H1 (cell line): ENCODE data around the gene KCNK4. TPM values are rescaled to one million over a fixed set of nuclear protein-coding genes. Genes with fewer than 3 reads are reported as not detected.

Experiments used
- HDAC2 ChIP-seq, 2 experiments: fragments of 300-600 bp in 1 of 2; sonication (generic) in 1 of 2; IDR thresholded peaks; 2 replicates each; pipeline ENCODE4 v1.6.1; 2011 to 2012; ENCODE audit warnings: low read depth in 2 of 2, low read length in 2 of 2, mild to moderate bottlenecking in 2 of 2, moderate library complexity in 2 of 2, borderline replicate concordance in 1 of 2, inconsistent platforms in 1 of 2
- POLR2A ChIP-seq, 2 experiments: IDR thresholded peaks; 1 replicate in 1 of 2; 2 replicates in 1 of 2; pipeline ENCODE4 v1.6.1; 2011; ENCODE audit warnings: low read depth in 2 of 2, low read length in 2 of 2, mild to moderate bottlenecking in 2 of 2; ENCODE audit errors: control extremely low read depth in 1 of 2
- POLR2AphosphoS5 ChIP-seq: IDR thresholded peaks from 2 replicates; pipeline ENCODE4 v1.6.1; 2011; ENCODE audit warnings: low read depth, low read length
- RFX5 ChIP-seq: IDR thresholded peaks from 2 replicates; pipeline ENCODE4 v1.6.1; 2011; ENCODE audit warnings: low read depth, low read length, improper control_type of control experiment, borderline replicate concordance
- SIN3A ChIP-seq, 2 experiments: IDR thresholded peaks in 1 of 2; conservative IDR thresholded peaks in 1 of 2; 2 replicates each; pipeline ENCODE4 v1.6.1; 2011 to 2012; ENCODE audit warnings: low read length in 2 of 2, improper control_type of control experiment in 1 of 2, low read depth in 1 of 2, mild to moderate bottlenecking in 1 of 2
- SRF ChIP-seq: IDR thresholded peaks from 2 replicates; pipeline ENCODE4 v1.6.1; 2011; ENCODE audit warnings: mild to moderate bottlenecking, low read depth, low read length, moderate library complexity
- TEAD4 ChIP-seq: IDR thresholded peaks from 2 replicates; pipeline ENCODE4 v1.6.1; 2012; ENCODE audit warnings: low read depth, low read length, inconsistent platforms, mixed read lengths
- polyA plus RNA-seq, 7 experiments: library from polyadenylated mRNA; depleted of rRNA in 3 of 7; stranded (reverse) in 5 of 7; unstranded in 2 of 7; fragments of >200 nt in 5 of 7; fragments of 200-250 nt in 2 of 7; gene quantifications; 1 replicate in 5 of 7; 2 replicates in 1 of 7; 4 replicates in 1 of 7; pipeline versions ENCODE4 v1.2.1 to v1.2.3, GENCODE V29; 2011 to 2013; ENCODE audit warnings: missing spikeins in 2 of 7, mixed read lengths in 2 of 7
- total RNA-seq: library from RNA; stranded (reverse); fragmentation: NEBNext Ultra II Directional; extraction: Animal tissue kit (Norgen Biotek cat#: 25700); gene quantifications from 2 replicates; pipeline ENCODE4 v1.2.1, GENCODE V29; 2021
- TF ChIP-seq, protein P1 (sequence below): fragments of 300-600 bp; sonication (generic); IDR thresholded peaks from 2 replicates; pipeline ENCODE4 v1.7.1; 2012; ENCODE audit warnings: low read length, moderate library complexity, mild to moderate bottlenecking, inconsistent platforms; ENCODE audit not compliant: insufficient replicate concordance
- TF ChIP-seq, protein P2 (sequence below): IDR thresholded peaks from 2 replicates; pipeline ENCODE4 v1.6.1; 2012; ENCODE audit warnings: inconsistent platforms
- TF ChIP-seq, protein P3 (sequence below): IDR thresholded peaks from 2 replicates; pipeline ENCODE4 v1.6.1; 2012; ENCODE audit warnings: low read length, inconsistent platforms

The KCNK4 gene
- total and polyA plus RNA-seq, 2 of the 8 experiments (the other 6 are each of a cell fraction or from before 2014, with no cell fraction given) = 0.19 TPM; not detected in 1

DNA sequence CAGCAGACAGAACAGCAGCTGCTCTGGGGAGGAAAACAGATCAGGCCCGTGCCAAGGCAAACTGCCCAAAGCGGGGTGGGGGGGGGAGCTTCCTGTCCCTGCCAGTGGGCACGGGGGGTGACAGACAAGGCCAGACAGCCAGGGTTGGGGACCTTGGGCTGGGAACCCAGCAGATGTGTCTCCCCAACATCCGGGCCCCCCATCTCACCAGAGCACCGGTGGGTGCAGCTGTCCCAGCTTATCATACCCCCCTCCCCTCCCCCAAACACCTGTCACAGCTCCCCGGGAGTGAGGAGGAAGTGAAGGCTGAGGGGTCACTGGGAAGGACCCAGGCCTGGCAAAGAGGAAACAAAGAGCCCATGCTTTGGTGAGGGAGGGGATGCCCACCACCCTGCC lies 45.7 kb upstream of the KCNK4 start (continued):
- TF ChIP-seq, protein P1, sequence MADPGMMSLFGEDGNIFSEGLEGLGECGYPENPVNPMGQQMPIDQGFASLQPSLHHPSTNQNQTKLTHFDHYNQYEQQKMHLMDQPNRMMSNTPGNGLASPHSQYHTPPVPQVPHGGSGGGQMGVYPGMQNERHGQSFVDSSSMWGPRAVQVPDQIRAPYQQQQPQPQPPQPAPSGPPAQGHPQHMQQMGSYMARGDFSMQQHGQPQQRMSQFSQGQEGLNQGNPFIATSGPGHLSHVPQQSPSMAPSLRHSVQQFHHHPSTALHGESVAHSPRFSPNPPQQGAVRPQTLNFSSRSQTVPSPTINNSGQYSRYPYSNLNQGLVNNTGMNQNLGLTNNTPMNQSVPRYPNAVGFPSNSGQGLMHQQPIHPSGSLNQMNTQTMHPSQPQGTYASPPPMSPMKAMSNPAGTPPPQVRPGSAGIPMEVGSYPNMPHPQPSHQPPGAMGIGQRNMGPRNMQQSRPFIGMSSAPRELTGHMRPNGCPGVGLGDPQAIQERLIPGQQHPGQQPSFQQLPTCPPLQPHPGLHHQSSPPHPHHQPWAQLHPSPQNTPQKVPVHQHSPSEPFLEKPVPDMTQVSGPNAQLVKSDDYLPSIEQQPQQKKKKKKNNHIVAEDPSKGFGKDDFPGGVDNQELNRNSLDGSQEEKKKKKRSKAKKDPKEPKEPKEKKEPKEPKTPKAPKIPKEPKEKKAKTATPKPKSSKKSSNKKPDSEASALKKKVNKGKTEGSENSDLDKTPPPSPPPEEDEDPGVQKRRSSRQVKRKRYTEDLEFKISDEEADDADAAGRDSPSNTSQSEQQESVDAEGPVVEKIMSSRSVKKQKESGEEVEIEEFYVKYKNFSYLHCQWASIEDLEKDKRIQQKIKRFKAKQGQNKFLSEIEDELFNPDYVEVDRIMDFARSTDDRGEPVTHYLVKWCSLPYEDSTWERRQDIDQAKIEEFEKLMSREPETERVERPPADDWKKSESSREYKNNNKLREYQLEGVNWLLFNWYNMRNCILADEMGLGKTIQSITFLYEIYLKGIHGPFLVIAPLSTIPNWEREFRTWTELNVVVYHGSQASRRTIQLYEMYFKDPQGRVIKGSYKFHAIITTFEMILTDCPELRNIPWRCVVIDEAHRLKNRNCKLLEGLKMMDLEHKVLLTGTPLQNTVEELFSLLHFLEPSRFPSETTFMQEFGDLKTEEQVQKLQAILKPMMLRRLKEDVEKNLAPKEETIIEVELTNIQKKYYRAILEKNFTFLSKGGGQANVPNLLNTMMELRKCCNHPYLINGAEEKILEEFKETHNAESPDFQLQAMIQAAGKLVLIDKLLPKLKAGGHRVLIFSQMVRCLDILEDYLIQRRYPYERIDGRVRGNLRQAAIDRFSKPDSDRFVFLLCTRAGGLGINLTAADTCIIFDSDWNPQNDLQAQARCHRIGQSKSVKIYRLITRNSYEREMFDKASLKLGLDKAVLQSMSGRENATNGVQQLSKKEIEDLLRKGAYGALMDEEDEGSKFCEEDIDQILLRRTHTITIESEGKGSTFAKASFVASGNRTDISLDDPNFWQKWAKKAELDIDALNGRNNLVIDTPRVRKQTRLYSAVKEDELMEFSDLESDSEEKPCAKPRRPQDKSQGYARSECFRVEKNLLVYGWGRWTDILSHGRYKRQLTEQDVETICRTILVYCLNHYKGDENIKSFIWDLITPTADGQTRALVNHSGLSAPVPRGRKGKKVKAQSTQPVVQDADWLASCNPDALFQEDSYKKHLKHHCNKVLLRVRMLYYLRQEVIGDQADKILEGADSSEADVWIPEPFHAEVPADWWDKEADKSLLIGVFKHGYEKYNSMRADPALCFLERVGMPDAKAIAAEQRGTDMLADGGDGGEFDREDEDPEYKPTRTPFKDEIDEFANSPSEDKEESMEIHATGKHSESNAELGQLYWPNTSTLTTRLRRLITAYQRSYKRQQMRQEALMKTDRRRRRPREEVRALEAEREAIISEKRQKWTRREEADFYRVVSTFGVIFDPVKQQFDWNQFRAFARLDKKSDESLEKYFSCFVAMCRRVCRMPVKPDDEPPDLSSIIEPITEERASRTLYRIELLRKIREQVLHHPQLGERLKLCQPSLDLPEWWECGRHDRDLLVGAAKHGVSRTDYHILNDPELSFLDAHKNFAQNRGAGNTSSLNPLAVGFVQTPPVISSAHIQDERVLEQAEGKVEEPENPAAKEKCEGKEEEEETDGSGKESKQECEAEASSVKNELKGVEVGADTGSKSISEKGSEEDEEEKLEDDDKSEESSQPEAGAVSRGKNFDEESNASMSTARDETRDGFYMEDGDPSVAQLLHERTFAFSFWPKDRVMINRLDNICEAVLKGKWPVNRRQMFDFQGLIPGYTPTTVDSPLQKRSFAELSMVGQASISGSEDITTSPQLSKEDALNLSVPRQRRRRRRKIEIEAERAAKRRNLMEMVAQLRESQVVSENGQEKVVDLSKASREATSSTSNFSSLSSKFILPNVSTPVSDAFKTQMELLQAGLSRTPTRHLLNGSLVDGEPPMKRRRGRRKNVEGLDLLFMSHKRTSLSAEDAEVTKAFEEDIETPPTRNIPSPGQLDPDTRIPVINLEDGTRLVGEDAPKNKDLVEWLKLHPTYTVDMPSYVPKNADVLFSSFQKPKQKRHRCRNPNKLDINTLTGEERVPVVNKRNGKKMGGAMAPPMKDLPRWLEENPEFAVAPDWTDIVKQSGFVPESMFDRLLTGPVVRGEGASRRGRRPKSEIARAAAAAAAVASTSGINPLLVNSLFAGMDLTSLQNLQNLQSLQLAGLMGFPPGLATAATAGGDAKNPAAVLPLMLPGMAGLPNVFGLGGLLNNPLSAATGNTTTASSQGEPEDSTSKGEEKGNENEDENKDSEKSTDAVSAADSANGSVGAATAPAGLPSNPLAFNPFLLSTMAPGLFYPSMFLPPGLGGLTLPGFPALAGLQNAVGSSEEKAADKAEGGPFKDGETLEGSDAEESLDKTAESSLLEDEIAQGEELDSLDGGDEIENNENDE = no peak
- TF ChIP-seq TEAD4 = no peak
- TF ChIP-seq, protein P2, sequence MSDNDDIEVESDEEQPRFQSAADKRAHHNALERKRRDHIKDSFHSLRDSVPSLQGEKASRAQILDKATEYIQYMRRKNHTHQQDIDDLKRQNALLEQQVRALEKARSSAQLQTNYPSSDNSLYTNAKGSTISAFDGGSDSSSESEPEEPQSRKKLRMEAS = no peak
- TF ChIP-seq POLR2A (IDR thresholded peaks at IDR 0.05; ENCODE audit: control extremely low read depth in 1 of 2, low read depth in 2 of 2, low read length in 2 of 2) = no peak
- no peak for TF ChIP-seq SRF
- TF ChIP-seq HDAC2 (IDR thresholded peaks at IDR 0.05; ENCODE audit: borderline replicate concordance in 1 of 2, low read depth in 2 of 2, low read length in 2 of 2) = no peak
- no peak for TF ChIP-seq POLR2AphosphoS5
- TF ChIP-seq RFX5 = no peak
- no peak for TF ChIP-seq SIN3A (conservative IDR thresholded peaks at IDR 0.05 in 1 of 2, IDR thresholded peaks at IDR 0.05 in 1 of 2; ENCODE audit: low read depth in 1 of 2, low read length in 2 of 2)
- TF ChIP-seq, protein P3, sequence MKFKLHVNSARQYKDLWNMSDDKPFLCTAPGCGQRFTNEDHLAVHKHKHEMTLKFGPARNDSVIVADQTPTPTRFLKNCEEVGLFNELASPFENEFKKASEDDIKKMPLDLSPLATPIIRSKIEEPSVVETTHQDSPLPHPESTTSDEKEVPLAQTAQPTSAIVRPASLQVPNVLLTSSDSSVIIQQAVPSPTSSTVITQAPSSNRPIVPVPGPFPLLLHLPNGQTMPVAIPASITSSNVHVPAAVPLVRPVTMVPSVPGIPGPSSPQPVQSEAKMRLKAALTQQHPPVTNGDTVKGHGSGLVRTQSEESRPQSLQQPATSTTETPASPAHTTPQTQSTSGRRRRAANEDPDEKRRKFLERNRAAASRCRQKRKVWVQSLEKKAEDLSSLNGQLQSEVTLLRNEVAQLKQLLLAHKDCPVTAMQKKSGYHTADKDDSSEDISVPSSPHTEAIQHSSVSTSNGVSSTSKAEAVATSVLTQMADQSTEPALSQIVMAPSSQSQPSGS = no peak
